ENCODE data around the gene MUC21. TPM values are rescaled to one million over a fixed set of nuclear protein-coding genes. Genes with fewer than 3 reads are reported as not detected.

The MUC21 gene
- total and polyA plus RNA-seq, 2 donors (not counting 3 experiments of a cell fraction or from before 2014, with no cell fraction given), result not detected

GRCh38 chr6:30970946-30971345 is 12.6 kb upstream of the MUC21 start:
- POLR2A ChIA-PET, result no interaction called here
- no peaks in the 10 kb centered on the region for H3K4me1 ChIP-seq (ENCODE audit: control insufficient read depth, extremely low read depth, insufficient read depth, low read length)
- intact Hi-C loops (cut with micrococcal nuclease) (no loop called here), dilution Hi-C loops (cut with MboI; ENCODE audit: extremely low pct_ligation_motif_present, low sequenced_read_pairs) (no loop called here)
- no peak overlapping the region for H3K9ac ChIP-seq (replicated peaks; ENCODE audit: extremely low read depth, insufficient read depth, low read length)
- no TSS peak for BruUV-seq (replicated peaks)
- H2AFZ ChIP-seq (ENCODE audit: low read depth, low read length), result no peak overlapping the region
- no peaks in the 10 kb centered on the region for H4K20me1 ChIP-seq (replicated peaks; ENCODE audit: control insufficient read depth, extremely low read depth, insufficient read depth, low read length)
- CTCF ChIA-PET, result no interaction called here
- no peak overlapping the region for H3K4me2 ChIP-seq (ENCODE audit: insufficient read depth, low read length)
- H3K36me3 ChIP-seq (ENCODE audit: control insufficient read depth in 2 of 2, extremely low read depth in 1 of 2, insufficient read depth in 2 of 2, low read length in 2 of 2), result no peaks in the 10 kb centered on the region
- H3K4me3 ChIP-seq (replicated peaks in 1 of 3; ENCODE audit: insufficient read depth in 1 of 3, low read depth in 1 of 3, low read length in 3 of 3), result no peak overlapping the region
- no peak for TF ChIP-seq FOS (IDR thresholded peaks at IDR 0.05; ENCODE audit: borderline replicate concordance, insufficient read depth, low read length)
- no peak for TF ChIP-seq GATA2 (IDR thresholded peaks at IDR 0.05; ENCODE audit: insufficient read depth, insufficient read length, low read depth, low read length)
- TF ChIP-seq CTCF (IDR thresholded peaks at IDR 0.05; ENCODE audit: extremely low read depth in 1 of 2, insufficient read depth in 1 of 2, low read depth in 1 of 2, low read length in 2 of 2), result no peak
- TF ChIP-seq EZH2 (IDR thresholded peaks at IDR 0.05; ENCODE audit: borderline replicate concordance, low read depth, low read length, severe bottlenecking), result no peak
- no peak for TF ChIP-seq POLR2AphosphoS5 (IDR thresholded peaks at IDR 0.05; ENCODE audit: insufficient read depth, low read depth, low read length)
- TF ChIP-seq JUN (IDR thresholded peaks at IDR 0.05; ENCODE audit: borderline replicate concordance, insufficient read depth, insufficient read length, low read depth), result no peak
- TF ChIP-seq POLR2A (IDR thresholded peaks at IDR 0.05; ENCODE audit: low read depth, low read length), result no peak
- TF ChIP-seq MAX (IDR thresholded peaks at IDR 0.05; ENCODE audit: insufficient read depth, insufficient read length), result no peak
- no peak for TF ChIP-seq MYC (IDR thresholded peaks at IDR 0.05; ENCODE audit: low read depth, low read length)
- FAIRE-seq (no peak), DNase-seq (ENCODE audit: low read depth, low spot score) (no peak)
- no peaks in the 10 kb centered on the region for H3K9me3 ChIP-seq (replicated peaks; ENCODE audit: control insufficient read depth, insufficient read depth, low read length)
- H3K9me1 ChIP-seq (replicated peaks; ENCODE audit: control insufficient read depth, extremely low read depth, insufficient read depth, low read length), result no peaks in the 10 kb centered on the region
- peaks cover 2 to 7% of the 10 kb centered on the region in 2 experiments for H3K27me3 ChIP-seq (ENCODE audit: control insufficient read depth in 2 of 2, insufficient read depth in 2 of 2, low read length in 2 of 2)
- H3K27ac ChIP-seq (ENCODE audit: insufficient read depth, low read depth, low read length), result no peak overlapping the region
- no peaks in the 10 kb centered on the region for H3K79me2 ChIP-seq (ENCODE audit: control insufficient read depth, insufficient read depth, low read length)

All from endothelial cell of umbilical vein (primary cell).